HepG2 (cell line): ENCODE measurements around the gene SLC26A5. TPM values are rescaled to one million over a fixed set of nuclear protein-coding genes. Genes with fewer than 3 reads are reported as not detected.
A peak's percentile ranks its signal among the peaks of the same experiment; 100 is the strongest.

Source experiments
- ADNP ChIP-seq: sonication (generic); formaldehyde crosslinking; IDR thresholded peaks from 2 replicates; pipeline ENCODE4 v1.4.0; 2020; ENCODE audit warnings: missing genetic modification reagents
- ARID5B ChIP-seq: IDR thresholded peaks from 2 replicates; pipeline ENCODE4 v1.4.0; 2020; ENCODE audit warnings: mild to moderate bottlenecking, missing genetic modification reagents
- ESRRA ChIP-seq: sonication (generic); formaldehyde crosslinking; IDR thresholded peaks from 2 replicates; pipeline ENCODE4 v1.5.1; 2020; ENCODE audit warnings: mild to moderate bottlenecking, low read depth, missing genetic modification reagents
- FLYWCH1 ChIP-seq: sonication (generic); formaldehyde crosslinking; IDR thresholded peaks from 2 replicates; pipeline ENCODE4 v1.8.1; 2023; ENCODE audit warnings: mild to moderate bottlenecking, missing genetic modification reagents
- HDAC1 ChIP-seq: sonication (generic); formaldehyde crosslinking; IDR thresholded peaks from 2 replicates; pipeline ENCODE4 v1.5.1; 2020; ENCODE audit warnings: mild to moderate bottlenecking, missing genetic modification reagents
- KDM2A ChIP-seq: sonication (generic); formaldehyde crosslinking; IDR thresholded peaks from 2 replicates; pipeline ENCODE4 v1.4.0; 2020; ENCODE audit warnings: low read depth, missing genetic modification reagents, borderline replicate concordance
- MAX ChIP-seq: IDR thresholded peaks from 2 replicates; pipeline ENCODE4 v1.6.1; 2012; ENCODE audit warnings: inconsistent platforms
- MLLT10 ChIP-seq: sonication (generic); formaldehyde crosslinking; IDR thresholded peaks from 2 replicates; pipeline ENCODE4 v1.4.0; 2020; ENCODE audit warnings: missing genetic modification reagents
- PBX2 ChIP-seq: IDR thresholded peaks from 2 replicates; pipeline ENCODE4 v1.6.1; 2016; ENCODE audit warnings: control low read depth
- PLRG1 ChIP-seq: fragments of 450-650 bp; conservative IDR thresholded peaks from 2 replicates; pipeline ENCODE4 v1.6.1; 2016
- POLR2G ChIP-seq: fragments of 200-400 bp; formaldehyde crosslinking; IDR thresholded peaks from 2 replicates; pipeline ENCODE4 v1.6.1; 2018; ENCODE audit warnings: mild to moderate bottlenecking, low read depth, low read length, moderate library complexity
- REL ChIP-seq: sonication (generic); formaldehyde crosslinking; conservative IDR thresholded peaks from 2 replicates; pipeline ENCODE4 v1.8.0; 2022; ENCODE audit warnings: mild to moderate bottlenecking, missing genetic modification reagents, moderate library complexity
- RELA ChIP-seq: sonication (generic); formaldehyde crosslinking; IDR thresholded peaks from 2 replicates; pipeline ENCODE4 v1.4.0; 2020; ENCODE audit warnings: missing genetic modification reagents
- SETDB1 ChIP-seq: sonication (generic); formaldehyde crosslinking; IDR thresholded peaks from 2 replicates; pipeline ENCODE4 v1.5.1; 2020; ENCODE audit warnings: missing genetic modification reagents, mild to moderate bottlenecking, borderline replicate concordance
- SIN3B ChIP-seq: fragments of 150-350 bp; IDR thresholded peaks from 2 replicates; pipeline ENCODE4 v1.6.1; 2014; ENCODE audit warnings: low read length
- SRSF1 ChIP-seq: fragments of 200-400 bp; formaldehyde crosslinking; optimal IDR thresholded peaks from 2 replicates; pipeline ENCODE3; 2017; ENCODE audit warnings: mild to moderate bottlenecking, low read depth, low read length, moderate library complexity
- ZFP62 ChIP-seq: sonication (generic); formaldehyde crosslinking; IDR thresholded peaks from 2 replicates; pipeline ENCODE4 v1.4.0; 2020; ENCODE audit warnings: missing genetic modification reagents
- ZNF138 ChIP-seq: sonication (generic); formaldehyde crosslinking; IDR thresholded peaks from 2 replicates; pipeline ENCODE4 v1.5.0; 2020; ENCODE audit warnings: mild to moderate bottlenecking, low read depth, missing genetic modification reagents
- ZNF354B ChIP-seq: sonication (generic); formaldehyde crosslinking; IDR thresholded peaks from 2 replicates; pipeline ENCODE4 v1.8.0; 2022; ENCODE audit warnings: mild to moderate bottlenecking, missing genetic modification reagents
- ZNF432 ChIP-seq: sonication (generic); formaldehyde crosslinking; IDR thresholded peaks from 2 replicates; pipeline ENCODE4 v1.5.0; 2020; ENCODE audit warnings: missing genetic modification reagents, mild to moderate bottlenecking, borderline replicate concordance
- ZNF563 ChIP-seq: sonication (generic); formaldehyde crosslinking; IDR thresholded peaks from 2 replicates; pipeline ENCODE4 v1.8.0; 2022; ENCODE audit warnings: mild to moderate bottlenecking, moderate library complexity, missing genetic modification reagents
- ZNF710 ChIP-seq: sonication (generic); formaldehyde crosslinking; IDR thresholded peaks from 2 replicates; pipeline ENCODE4 v1.5.0; 2020; ENCODE audit warnings: mild to moderate bottlenecking, missing genetic modification reagents, borderline replicate concordance
- ZSCAN12 ChIP-seq: sonication (generic); formaldehyde crosslinking; IDR thresholded peaks from 2 replicates; pipeline ENCODE4 v1.9.0; 2021; ENCODE audit warnings: mild to moderate bottlenecking, missing genetic modification reagents
- ZSCAN22 ChIP-seq: sonication (generic); formaldehyde crosslinking; IDR thresholded peaks from 2 replicates; pipeline ENCODE4 v1.4.0; 2020; ENCODE audit warnings: mild to moderate bottlenecking, missing genetic modification reagents
- ZSCAN31 ChIP-seq: sonication (generic); formaldehyde crosslinking; IDR thresholded peaks from 2 replicates; pipeline ENCODE4 v1.5.0; 2020; ENCODE audit warnings: low read depth, mild to moderate bottlenecking, missing genetic modification reagents
- polyA plus RNA-seq, 8 experiments: library from polyadenylated mRNA; depleted of rRNA in 3 of 8; stranded (reverse) in 7 of 8; unstranded in 1 of 8; fragments of >200 nt; fragmentation: Illumina TruSeq in 4 of 8; extraction: Trizol in 4 of 8; gene quantifications; 2 replicates each; pipeline versions ENCODE4 v1.2.1 to v1.2.3, GENCODE V29; 2011 to 2016; ENCODE audit warnings: low read depth in 4 of 8, missing spikeins in 1 of 8, mixed read lengths in 1 of 8; ENCODE audit not compliant: insufficient read depth in 1 of 8
- total RNA-seq, 5 experiments: library from RNA; depleted of rRNA; stranded (reverse); fragments of >200 nt; fragmentation: Illumina TruSeq; extraction: Trizol; gene quantifications; 2 replicates each; pipeline ENCODE4 v1.2.3, GENCODE V29; 2016; ENCODE audit warnings: low read depth in 1 of 5

The SLC26A5 gene
- total and polyA plus RNA-seq, 2 of the 13 experiments (the other 11 are each of a cell fraction or from before 2014, with no cell fraction given) = 0.08 to 0.11 TPM

GRCh38 chr7:103344453-103345149 lies 101.4 kb downstream of the SLC26A5 start, which contains the start of gene DNAJC2 (continued):
- 0 out of 2 replicates have a peak, but pooled peaks have one; percentile 65 for TF ChIP-seq ZSCAN12 (CRISPR knock-in tag)
- 0 out of 2 replicates have a peak, but pooled peaks have one; percentile 26 for TF ChIP-seq FLYWCH1 (CRISPR knock-in tag)
- no peak for TF ChIP-seq ZFP62
- peak; percentile 91 for TF ChIP-seq SIN3B
- TF ChIP-seq ZSCAN31 (CRISPR knock-in tag) = no peak
- TF ChIP-seq ESRRA (CRISPR knock-in tag) = no peak
- TF ChIP-seq POLR2G = peak; percentile 91
- no peak for TF ChIP-seq REL (CRISPR knock-in tag)
- TF ChIP-seq PBX2 (CRISPR knock-in tag) = no peak
- no peak; the same call in 1 of the 2 replicates for TF ChIP-seq ZNF710 (CRISPR knock-in tag)
- TF ChIP-seq ZNF354B (CRISPR knock-in tag) = no peak
- peak; percentile 94 for TF ChIP-seq KDM2A (CRISPR knock-in tag)
- TF ChIP-seq PLRG1 = no peak
- no peak for TF ChIP-seq SRSF1
- TF ChIP-seq ARID5B (CRISPR knock-in tag) = peak; percentile 83
- peak; percentile 93 for TF ChIP-seq ZNF563 (CRISPR knock-in tag)
- no peak for TF ChIP-seq SETDB1 (CRISPR knock-in tag)
- peak; percentile 98 for TF ChIP-seq MAX
- TF ChIP-seq HDAC1 (CRISPR knock-in tag) = peak; percentile 94
- no peak for TF ChIP-seq ADNP (CRISPR knock-in tag)
- TF ChIP-seq ZSCAN22 = peak; percentile 74; the same call in 1 of the 2 replicates
- no peak for TF ChIP-seq ZNF432 (CRISPR knock-in tag)
- TF ChIP-seq ZNF138 = no peak
- TF ChIP-seq RELA (CRISPR knock-in tag) = no peak
- no peak for TF ChIP-seq MLLT10 (CRISPR knock-in tag)
